Liver (tissue), 3 donors: ENCODE results near the gene TRMT1.

Experiments used
- ATF3 ChIP-seq: IDR thresholded peaks from 2 replicates; pipeline ENCODE4 v1.6.1; 2016; ENCODE audit warnings: antibody characterized with exemption
- CTCF ChIP-seq: fragments of 150-350 bp; IDR thresholded peaks from 2 replicates; pipeline ENCODE4 v1.5.1; 2017; ENCODE audit warnings: improper control_type of control experiment, low read depth, low read length; ENCODE audit not compliant: missing input control
- EGR1 ChIP-seq, 2 donors: IDR thresholded peaks; 2 replicates each; pipeline ENCODE4 v1.6.1; 2016 to 2018; ENCODE audit warnings: antibody characterized with exemption in 2 of 2, low read depth in 2 of 2
- FOXA2 ChIP-seq: IDR thresholded peaks from 2 replicates; pipeline ENCODE4 v1.6.1; 2016; ENCODE audit warnings: antibody characterized with exemption
- GABPA ChIP-seq, 2 donors: IDR thresholded peaks in 1 of 2; conservative IDR thresholded peaks in 1 of 2; 2 replicates each; pipeline ENCODE4 v1.6.1; 2016; ENCODE audit warnings: antibody characterized with exemption in 2 of 2, mild to moderate bottlenecking in 1 of 2, moderate library complexity in 1 of 2
- HNF4G ChIP-seq: IDR thresholded peaks from 2 replicates; pipeline ENCODE4 v1.6.1; 2016; ENCODE audit warnings: antibody characterized with exemption
- MAX ChIP-seq: IDR thresholded peaks from 2 replicates; pipeline ENCODE4 v1.6.1; 2016; ENCODE audit warnings: antibody characterized with exemption
- NR2F2 ChIP-seq: IDR thresholded peaks from 2 replicates; pipeline ENCODE4 v1.6.1; 2016; ENCODE audit warnings: antibody characterized with exemption
- RAD21 ChIP-seq, 2 donors: IDR thresholded peaks; 2 replicates each; pipeline ENCODE4 v1.6.1; 2016; ENCODE audit warnings: antibody characterized with exemption in 2 of 2, mild to moderate bottlenecking in 2 of 2
- REST ChIP-seq: IDR thresholded peaks from 2 replicates; pipeline ENCODE4 v1.6.1; 2016; ENCODE audit warnings: antibody characterized with exemption, mild to moderate bottlenecking
- SP1 ChIP-seq: IDR thresholded peaks from 2 replicates; pipeline ENCODE4 v1.6.1; 2018; ENCODE audit warnings: antibody characterized with exemption, mild to moderate bottlenecking
- TAF1 ChIP-seq: conservative IDR thresholded peaks from 2 replicates; pipeline ENCODE4 v1.6.1; 2016; ENCODE audit warnings: antibody characterized with exemption, mild to moderate bottlenecking
- YY1 ChIP-seq: IDR thresholded peaks from 2 replicates; pipeline ENCODE4 v1.6.1; 2016; ENCODE audit warnings: antibody characterized with exemption, mild to moderate bottlenecking
- donor health status: healthy.
- donor health status: healthy.

- no peak for TF ChIP-seq CTCF
- no peak for TF ChIP-seq FOXA2
- no peak for TF ChIP-seq RAD21 (IDR thresholded peaks at IDR 0.05)
- TF ChIP-seq GABPA (IDR thresholded peaks at IDR 0.05 in 1 of 2, conservative IDR thresholded peaks at IDR 0.05 in 1 of 2) = no peak
- no peak for TF ChIP-seq NR2F2
- TF ChIP-seq TAF1 = no peak
- no peak for TF ChIP-seq REST
- no peak for TF ChIP-seq EGR1 (IDR thresholded peaks at IDR 0.05; ENCODE audit: low read depth in 2 of 2)
- TF ChIP-seq HNF4G = no peak
- TF ChIP-seq MAX = no peak
- no peak for TF ChIP-seq YY1
- no peak for TF ChIP-seq ATF3
- no peak for TF ChIP-seq SP1
These were observed 30.4 kb upstream of the TRMT1 start for GRCh38 chr19:13146763-13147563.
